ENCODE results near the gene MMGT1. TPM values are rescaled to one million over a fixed set of nuclear protein-coding genes. Genes with fewer than 3 reads are reported as not detected.

MMGT1 gene
- total and polyA plus RNA-seq, 2 experiments from 2014 or later, result 6.9 to 25.4 TPM

- TF ChIP-seq EZH2phosphoT487 (IDR thresholded peaks at IDR 0.05; ENCODE audit: unreplicated experiment), result no peak
- no peak for TF ChIP-seq CREB1 (CRISPR knock-in tag; IDR thresholded peaks at IDR 0.05; ENCODE audit: low read depth)
- TF ChIP-seq ETS1 (IDR thresholded peaks at IDR 0.05), result no peak
- TF ChIP-seq CTCF (conservative IDR thresholded peaks at IDR 0.05; ENCODE audit: low read depth in 2 of 2), result no peak
- TF ChIP-seq ZNF114 (CRISPR knock-in tag; IDR thresholded peaks at IDR 0.05), result no peak
- TF ChIP-seq NANOG (IDR thresholded peaks at IDR 0.05; ENCODE audit: borderline replicate concordance), result no peak
- no peak for TF ChIP-seq JUNB (IDR thresholded peaks at IDR 0.05; ENCODE audit: unreplicated experiment)
These were observed 29.3 kb downstream of the MMGT1 start (continued) for GRCh38 chrX:135944486-135944885.

- Histone ChIP-seq H3K4me3 (no peak overlapping the region), H3K36me3 (ENCODE audit: insufficient read depth) (no peaks in the 10 kb centered on the region), H2AFZ (no peak overlapping the region), H3K79me2 (replicated peaks; ENCODE audit: insufficient read depth) (no peaks in the 10 kb centered on the region), H3K4me1 (ENCODE audit: insufficient read depth) (no peaks in the 10 kb centered on the region), H3K27ac (ENCODE audit: low read depth) (no peak overlapping the region), H3K27me3 (ENCODE audit: insufficient read depth) (no peaks in the 10 kb centered on the region), H3K9me2 (ENCODE audit: insufficient read depth) (no peaks in the 10 kb centered on the region), H3F3A (replicated peaks; ENCODE audit: low read depth) (no peaks in the 10 kb centered on the region), H3K4me2 (no peak overlapping the region), H4K20me1 (replicated peaks; ENCODE audit: insufficient read depth) (no peaks in the 10 kb centered on the region)
- Mint-ChIP-seq H3K4me3 (no peak overlapping the region), H3K9me3 (no peaks in the 10 kb centered on the region), H3K27ac (no peak overlapping the region), H3K36me3 (ENCODE audit: low read depth) (no peaks in the 10 kb centered on the region), H3K4me1 (no peaks in the 10 kb centered on the region), H3K27me3 (ENCODE audit: insufficient read depth, low read depth, poor library complexity) (peaks cover 7% of the 10 kb centered on the region)
- TF ChIP-seq CTCF (conservative IDR thresholded peaks at IDR 0.05; ENCODE audit: low read depth in 2 of 2), result peak; percentile 57 to 73
- no peak for TF ChIP-seq ZNF331 (CRISPR knock-in tag; IDR thresholded peaks at IDR 0.05; ENCODE audit: low read depth)
- no peak for TF ChIP-seq ETS1 (IDR thresholded peaks at IDR 0.05)
- DNase-seq (ENCODE audit: low spot score) (peak; percentile 76), ATAC-seq (peak; percentile 95)
These were observed 41.9 kb downstream of the MMGT1 start for GRCh38 chrX:135931644-135932487.

All from GM23338 (cell line).